HepG2 (cell line): ENCODE measurements around the gene YIF1B. TPM values are rescaled to one million over a fixed set of nuclear protein-coding genes. Genes with fewer than 3 reads are reported as not detected.

ENCODE experiments used
- DZIP1 ChIP-seq: sonication (generic); formaldehyde crosslinking; IDR thresholded peaks from 2 replicates; pipeline ENCODE4 v1.5.0; 2020; ENCODE audit warnings: mild to moderate bottlenecking, missing genetic modification reagents
- EP300 ChIP-seq, 3 experiments: sonication (generic) in 1 of 3; formaldehyde crosslinking in 1 of 3; IDR thresholded peaks; 2 replicates each; pipeline versions ENCODE4 v1.5.1 to v1.6.1; 2011 to 2020; ENCODE audit warnings: low read depth in 2 of 3, low read length in 2 of 3, borderline replicate concordance in 1 of 3, improper control_type of control experiment in 1 of 3, mild to moderate bottlenecking in 1 of 3, missing genetic modification reagents in 1 of 3, moderate library complexity in 1 of 3
- GABPB1 ChIP-seq: IDR thresholded peaks from 2 replicates; pipeline ENCODE4 v1.6.1; 2016; ENCODE audit warnings: mild to moderate bottlenecking, missing genetic modification reagents, moderate library complexity, missing compliant biosample characterization
- IRF2 ChIP-seq: IDR thresholded peaks from 2 replicates; pipeline ENCODE4 v1.6.1; 2018; ENCODE audit warnings: missing genetic modification reagents, missing compliant biosample characterization
- MEF2D ChIP-seq: sonication (generic); formaldehyde crosslinking; IDR thresholded peaks from 2 replicates; pipeline ENCODE4 v1.5.1; 2020; ENCODE audit warnings: mild to moderate bottlenecking, missing genetic modification reagents
- PAX8 ChIP-seq: sonication (generic); formaldehyde crosslinking; IDR thresholded peaks from 2 replicates; pipeline ENCODE4 v1.8.0; 2022; ENCODE audit warnings: mild to moderate bottlenecking, missing genetic modification reagents, borderline replicate concordance
- RELA ChIP-seq: sonication (generic); formaldehyde crosslinking; IDR thresholded peaks from 2 replicates; pipeline ENCODE4 v1.4.0; 2020; ENCODE audit warnings: missing genetic modification reagents
- RERE ChIP-seq: IDR thresholded peaks from 2 replicates; pipeline ENCODE4 v1.6.1; 2016; ENCODE audit warnings: low read depth, missing genetic modification reagents, missing compliant biosample characterization
- SRSF4 ChIP-seq: fragments of 200-400 bp; formaldehyde crosslinking; IDR thresholded peaks from one replicate; pipeline ENCODE4 v1.6.1; 2018; ENCODE audit warnings: mild to moderate bottlenecking, low read depth, low read length, moderate library complexity; ENCODE audit not compliant: poor library complexity, severe bottlenecking
- TBP ChIP-seq: sonication (generic); formaldehyde crosslinking; IDR thresholded peaks from 2 replicates; pipeline ENCODE4 v1.5.0; 2020; ENCODE audit warnings: missing genetic modification reagents
- TFAP4 ChIP-seq: sonication (generic); IDR thresholded peaks from 2 replicates; pipeline ENCODE4 v1.6.1; 2016; ENCODE audit warnings: low read depth, borderline replicate concordance
- TOE1 ChIP-seq: sonication (generic); formaldehyde crosslinking; IDR thresholded peaks from 2 replicates; pipeline ENCODE4 v1.4.0; 2020; ENCODE audit warnings: mild to moderate bottlenecking, missing genetic modification reagents
- YY1 ChIP-seq: IDR thresholded peaks from 2 replicates; pipeline ENCODE4 v1.6.1; 2011; ENCODE audit warnings: low read length, low read depth, moderate library complexity, mild to moderate bottlenecking; ENCODE audit not compliant: insufficient read depth, insufficient replicate concordance
- ZKSCAN1 ChIP-seq: fragments of 150-350 bp; IDR thresholded peaks from 2 replicates; pipeline ENCODE4 v1.6.1; 2014; ENCODE audit warnings: low read length
- ZMAT3 ChIP-seq: sonication (generic); formaldehyde crosslinking; conservative IDR thresholded peaks from 2 replicates; pipeline ENCODE4 v1.7.0; 2021; ENCODE audit warnings: missing genetic modification reagents
- ZNF333 ChIP-seq: sonication (generic); formaldehyde crosslinking; IDR thresholded peaks from 2 replicates; pipeline ENCODE4 v1.4.0; 2020; ENCODE audit warnings: mild to moderate bottlenecking, missing genetic modification reagents, borderline replicate concordance
- ZNF501 ChIP-seq: sonication (generic); formaldehyde crosslinking; IDR thresholded peaks from 2 replicates; pipeline ENCODE4 v1.5.1; 2020; ENCODE audit warnings: mild to moderate bottlenecking, moderate library complexity, missing genetic modification reagents
- ZNF737 ChIP-seq: sonication (generic); formaldehyde crosslinking; IDR thresholded peaks from 2 replicates; pipeline ENCODE4 v1.5.0; 2020; ENCODE audit warnings: missing genetic modification reagents, mild to moderate bottlenecking, borderline replicate concordance
- ZNF841 ChIP-seq: sonication (generic); formaldehyde crosslinking; IDR thresholded peaks from 2 replicates; pipeline ENCODE4 v1.8.1; 2023; ENCODE audit warnings: missing genetic modification reagents, borderline replicate concordance
- polyA plus RNA-seq, 8 experiments: library from polyadenylated mRNA; depleted of rRNA in 3 of 8; stranded (reverse) in 7 of 8; unstranded in 1 of 8; fragments of >200 nt; fragmentation: Illumina TruSeq in 4 of 8; extraction: Trizol in 4 of 8; gene quantifications; 2 replicates each; pipeline versions ENCODE4 v1.2.1 to v1.2.3, GENCODE V29; 2011 to 2016; ENCODE audit warnings: low read depth in 4 of 8, missing spikeins in 1 of 8, mixed read lengths in 1 of 8; ENCODE audit not compliant: insufficient read depth in 1 of 8
- total RNA-seq, 5 experiments: library from RNA; depleted of rRNA; stranded (reverse); fragments of >200 nt; fragmentation: Illumina TruSeq; extraction: Trizol; gene quantifications; 2 replicates each; pipeline ENCODE4 v1.2.3, GENCODE V29; 2016; ENCODE audit warnings: low read depth in 1 of 5

YIF1B gene
- total and polyA plus RNA-seq, 2 of the 13 experiments (the other 11 are each of a cell fraction or from before 2014, with no cell fraction given): 41.4 to 85.2 TPM

- TF ChIP-seq EP300 (IDR thresholded peaks at IDR 0.05; ENCODE audit: low read depth in 2 of 2, low read length in 2 of 2) (no peak), EP300 (CRISPR knock-in tag; IDR thresholded peaks at IDR 0.05; ENCODE audit: borderline replicate concordance) (no peak), RERE (no peak), SRSF4 (no peak), YY1 (peak; percentile 8), ZNF333 (CRISPR knock-in tag) (no peak), IRF2 (no peak), ZKSCAN1 (no peak), TOE1 (CRISPR knock-in tag) (no peak), GABPB1 (CRISPR knock-in tag) (peak; percentile 35; the same call in 1 of the 2 replicates), TFAP4 (no peak), MEF2D (CRISPR knock-in tag) (no peak), ZNF501 (CRISPR knock-in tag) (peak; percentile 43; the same call in 1 of the 2 replicates), RELA (CRISPR knock-in tag) (no peak), ZNF841 (no peak), PAX8 (CRISPR knock-in tag) (no peak), DZIP1 (CRISPR knock-in tag) (no peak), TBP (CRISPR knock-in tag) (no peak), ZNF737 (CRISPR knock-in tag) (no peak), ZMAT3 (CRISPR knock-in tag) (no peak)
These were observed 21.1 kb upstream of the YIF1B start (continued) for GRCh38 chr19:38336638-38337359.
